HG03457 (cell line): Measurements from ENCODE around the gene KCNQ2.

Source experiments
- ATAC-seq: cut with Tn5 transposase; IDR thresholded peaks from one replicate; pipeline ENCODE4 v1.9.1; 2021; ENCODE audit warnings: moderate number of reproducible peaks; ENCODE audit not compliant: unreplicated experiment

Gene KCNQ2

GRCh38 chr20:63406617-63407245, 65.7 kb downstream of the KCNQ2 start:
- ATAC-seq, result no peak

GRCh38 chr20:63406011-63406410, 66.4 kb downstream of the KCNQ2 start:
- no peak for ATAC-seq

GRCh38 chr20:63405102-63405730, 67.2 kb downstream of the KCNQ2 start:
- ATAC-seq, result no peak

GRCh38 chr20:63404129-63405085, 68.0 kb downstream of the KCNQ2 start:
- no peak for ATAC-seq

GRCh38 chr20:63403403-63404105, 68.9 kb downstream of the KCNQ2 start:
- no peak for ATAC-seq

- ATAC-seq, result no peak
Observed at GRCh38 chr20:63402860-63403220, 69.6 kb downstream of the KCNQ2 start.

GRCh38 chr20:63402181-63402859, 70.1 kb downstream of the KCNQ2 start:
- no peak for ATAC-seq

GRCh38 chr20:63401384-63402110, 70.9 kb downstream of the KCNQ2 start:
- no peak for ATAC-seq

- no peak for ATAC-seq
Observed at GRCh38 chr20:63400486-63401210, 71.8 kb downstream of the KCNQ2 start.

- no peak for ATAC-seq
Observed at GRCh38 chr20:63399596-63400375, 72.7 kb downstream of the KCNQ2 start.

GRCh38 chr20:63398744-63399514, 73.5 kb downstream of the KCNQ2 start:
- ATAC-seq, result no peak

- no peak for ATAC-seq
Observed at GRCh38 chr20:63397946-63398450, 74.5 kb downstream of the KCNQ2 start.

- no peak for ATAC-seq
Observed at GRCh38 chr20:63397155-63397843, 75.2 kb downstream of the KCNQ2 start.

GRCh38 chr20:63396300-63396699, 76.2 kb downstream of the KCNQ2 start:
- ATAC-seq, result no peak

GRCh38 chr20:63395723-63396122, 76.7 kb downstream of the KCNQ2 start:
- no peak for ATAC-seq

GRCh38 chr20:63394920-63395455, 77.5 kb downstream of the KCNQ2 start:
- ATAC-seq, result no peak
